Measurements from ENCODE around the gene CYP1A2.
"Not testable (repeated sequence)": the region's sequence is repeated elsewhere in the genome, so short reads cannot be mapped to it uniquely, and the experiment has no call there.

Gene CYP1A2

DNA sequence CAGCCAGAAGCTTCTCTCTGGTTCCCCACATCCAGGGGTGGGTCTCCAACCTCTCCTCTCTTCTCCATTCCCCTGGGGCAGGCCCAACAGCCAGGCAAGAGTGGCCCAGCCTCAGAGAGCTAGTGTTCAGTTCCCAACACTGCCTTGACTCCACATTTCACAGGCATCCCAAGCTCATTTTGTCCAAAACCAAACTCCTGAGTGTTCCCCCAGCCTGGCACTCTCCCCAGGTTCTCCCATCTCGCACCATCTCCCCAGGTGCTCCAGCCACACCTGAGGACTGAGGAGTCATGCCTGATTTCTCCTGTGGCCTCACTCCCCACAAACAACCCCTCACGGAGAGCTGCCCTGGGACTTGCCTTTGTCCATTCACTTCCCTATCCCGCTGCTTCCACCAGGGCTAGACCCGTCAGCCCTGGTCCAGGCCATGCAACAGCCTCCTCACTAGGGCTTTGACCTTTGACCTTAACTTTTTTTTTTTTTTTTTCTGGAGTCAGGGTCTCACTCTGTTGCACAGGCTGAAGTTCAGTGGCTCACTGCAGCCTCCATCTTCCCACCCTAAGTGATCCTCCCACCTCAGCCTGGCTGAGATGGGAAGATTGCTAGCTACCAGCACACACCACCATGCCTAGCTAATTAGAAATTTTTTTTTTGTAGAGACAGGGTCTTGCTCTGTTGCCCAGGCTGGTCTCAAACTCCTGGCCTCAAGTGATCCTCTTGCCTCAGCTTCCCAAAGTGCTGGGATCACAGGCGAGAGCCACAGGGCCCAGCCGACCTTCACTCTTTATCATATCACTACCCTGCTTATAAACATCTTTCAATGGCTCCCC is 29.3 kb downstream of the CYP1A2 start:
- DNase-seq: peak; percentile 36

DNA sequence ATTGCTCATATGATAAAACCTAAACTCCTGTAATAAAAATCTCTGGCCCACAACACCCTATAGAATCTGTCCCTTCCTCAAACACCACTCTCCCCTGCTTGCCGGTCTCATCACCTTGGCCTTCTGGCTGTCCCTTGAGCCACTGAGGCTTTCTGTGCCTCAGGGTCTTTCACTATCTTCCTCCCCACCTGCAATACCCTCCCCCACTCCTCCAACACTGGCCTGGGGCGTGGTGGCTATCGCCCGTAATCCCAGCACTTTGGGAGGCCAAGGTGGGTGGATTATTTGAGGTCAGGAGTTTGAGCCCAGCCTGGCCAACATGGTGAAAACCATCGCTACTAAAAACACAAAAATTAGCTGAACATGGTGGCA is 29.9 kb downstream of the CYP1A2 start:
- DNase-seq: no peak

DNA sequence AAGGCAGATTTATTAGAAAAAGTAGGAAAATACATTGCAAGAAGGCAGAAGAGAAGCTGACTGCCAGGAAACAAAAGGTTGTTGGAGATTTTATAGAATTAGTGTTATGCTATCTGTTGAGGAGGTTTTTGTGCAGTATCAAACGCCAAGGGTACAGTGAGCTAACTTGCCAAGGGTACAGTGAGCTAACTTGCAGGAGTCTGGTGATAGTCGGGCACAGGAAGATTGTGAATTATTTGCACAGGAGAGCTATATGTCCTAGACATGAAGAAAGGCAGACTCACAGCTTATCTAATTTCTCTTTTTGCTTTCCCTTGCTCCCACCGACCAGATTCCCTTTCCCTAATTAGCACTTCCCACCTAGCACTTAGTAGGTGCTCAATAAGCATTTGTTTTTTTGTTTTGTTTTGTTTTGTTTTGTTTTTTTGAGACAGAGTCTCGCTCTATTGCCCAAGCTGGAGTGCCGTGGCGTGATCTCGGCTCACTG is 30.6 kb downstream of the CYP1A2 start:
- DNase-seq: no peak

DNA sequence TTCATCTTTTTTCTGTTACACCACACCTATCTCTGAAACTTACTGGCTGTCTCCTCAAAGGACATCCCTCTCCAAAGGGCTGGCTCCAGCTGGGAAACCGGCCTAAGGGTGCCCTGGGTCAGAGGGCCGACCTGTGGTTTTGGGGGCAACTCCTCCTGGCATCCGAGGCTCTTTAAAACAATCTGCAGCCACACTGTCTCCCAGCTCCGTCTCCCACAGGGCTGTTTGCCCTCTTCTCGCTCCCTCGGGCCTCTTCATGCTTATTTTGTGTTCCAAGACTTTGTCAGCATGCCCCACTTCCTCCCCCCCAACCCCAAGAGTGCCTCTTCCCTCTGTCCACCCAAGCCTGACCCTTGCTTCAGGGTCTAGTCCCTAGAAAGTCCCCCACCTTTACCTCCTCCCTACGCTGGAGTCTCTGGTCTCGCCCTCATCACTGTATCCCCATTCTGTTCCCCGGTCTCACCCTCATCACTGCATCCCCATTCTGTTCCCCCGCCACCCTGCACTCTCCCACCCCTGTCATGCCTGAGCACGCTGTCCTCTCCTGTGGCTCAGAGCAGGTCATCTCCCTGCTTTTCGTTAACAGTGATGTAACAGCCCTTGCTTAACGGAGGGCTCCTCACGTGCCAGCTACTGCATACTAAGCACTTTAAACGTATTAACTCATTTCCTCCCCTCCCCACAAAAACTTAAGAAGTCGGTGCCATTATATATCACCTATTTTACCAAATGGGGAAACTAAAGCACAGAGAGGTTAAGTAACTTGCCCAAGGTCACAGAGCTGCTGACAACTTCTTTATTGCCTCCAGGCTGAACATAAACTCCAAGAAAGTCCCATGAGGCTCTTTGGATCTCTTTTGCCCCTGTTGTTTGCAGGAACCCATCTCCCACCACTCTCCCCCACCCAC is 32.1 kb downstream of the CYP1A2 start:
- DNase-seq: peak; percentile 93

DNA sequence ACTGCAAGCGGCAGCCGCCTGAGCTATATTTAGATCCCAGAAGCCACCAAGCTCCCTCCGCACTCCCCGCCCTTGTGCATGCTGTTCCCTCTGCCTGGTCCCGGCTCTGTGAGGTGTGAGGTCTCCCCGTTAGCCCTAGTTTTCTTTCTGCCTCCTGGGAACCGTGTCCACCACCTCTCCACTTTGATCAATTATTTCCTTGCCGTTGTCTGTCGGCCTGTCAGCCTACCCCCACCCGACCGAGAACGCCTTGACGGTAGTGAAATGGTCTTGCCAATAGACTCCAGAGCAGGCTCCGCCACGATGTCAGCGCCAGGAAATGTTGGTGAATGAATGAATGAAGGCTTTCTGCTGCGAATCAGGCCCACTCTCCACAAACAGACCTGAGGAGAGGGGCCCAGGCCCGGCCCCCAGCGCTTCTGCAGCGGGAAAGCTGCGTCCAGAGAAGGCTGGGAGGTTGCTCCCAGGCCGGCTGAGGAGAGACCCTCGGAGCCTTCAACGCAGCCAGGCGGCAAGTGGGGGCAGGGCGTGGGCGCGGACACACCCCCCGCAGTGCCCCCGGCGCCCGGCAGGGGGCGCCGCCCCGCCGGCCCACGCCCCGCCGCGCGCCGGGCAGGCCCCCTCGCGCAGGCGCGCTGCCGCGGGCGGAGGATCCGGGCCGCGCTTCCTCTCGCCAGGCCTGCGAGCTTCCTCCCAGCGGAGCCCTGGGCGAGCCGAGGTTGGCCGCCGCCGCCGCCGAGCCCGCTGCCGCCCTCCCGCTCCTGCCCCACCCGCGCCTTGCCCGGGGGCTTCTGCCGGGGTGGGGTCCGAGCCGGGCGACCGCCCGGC is 33.0 kb downstream of the CYP1A2 start, which contains the start of gene CSK:
CSK (plus strand) TSS at position 650 of the 828 bp plus-strand sequence. CDS start 16,218 bp downstream, outside the sequence.
- peak; percentile 61 for DNase-seq

DNA sequence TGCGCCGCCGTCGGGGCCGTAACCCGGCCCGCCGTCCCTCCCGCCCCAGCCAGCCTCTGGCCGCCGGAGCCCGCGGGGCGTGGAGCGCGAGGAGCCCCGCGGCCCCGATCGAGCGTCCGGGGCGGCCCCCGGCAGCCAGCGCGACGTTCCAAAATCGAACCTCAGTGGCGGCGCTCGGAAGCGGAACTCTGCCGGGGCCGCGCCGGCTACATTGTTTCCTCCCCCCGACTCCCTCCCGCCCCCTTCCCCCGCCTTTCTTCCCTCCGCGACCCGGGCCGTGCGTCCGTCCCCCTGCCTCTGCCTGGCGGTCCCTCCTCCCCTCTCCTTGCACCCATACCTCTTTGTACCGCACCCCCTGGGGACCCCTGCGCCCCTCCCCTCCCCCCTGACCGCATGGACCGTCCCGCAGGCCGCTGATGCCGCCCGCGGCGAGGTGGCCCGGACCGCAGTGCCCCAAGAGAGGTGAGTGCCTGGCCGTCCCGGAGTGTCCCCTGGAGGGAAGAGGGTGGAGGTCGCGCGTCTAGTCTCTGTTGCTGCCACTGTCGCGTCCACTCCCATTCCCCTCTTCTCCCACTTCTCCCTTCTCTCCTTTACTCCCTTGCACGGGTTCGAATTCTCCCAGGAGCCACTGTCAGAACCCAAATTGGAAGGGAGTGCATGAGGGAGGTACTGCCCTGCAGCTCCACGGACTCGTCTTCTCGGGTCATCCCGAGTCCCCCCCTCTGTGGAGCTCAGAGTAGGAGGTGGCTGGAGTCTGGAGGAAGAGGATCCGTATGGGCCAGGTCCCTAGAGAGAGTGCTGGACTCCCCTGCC is 33.8 kb downstream of the CYP1A2 start:
- DNase-seq: peak; percentile 22

DNA sequence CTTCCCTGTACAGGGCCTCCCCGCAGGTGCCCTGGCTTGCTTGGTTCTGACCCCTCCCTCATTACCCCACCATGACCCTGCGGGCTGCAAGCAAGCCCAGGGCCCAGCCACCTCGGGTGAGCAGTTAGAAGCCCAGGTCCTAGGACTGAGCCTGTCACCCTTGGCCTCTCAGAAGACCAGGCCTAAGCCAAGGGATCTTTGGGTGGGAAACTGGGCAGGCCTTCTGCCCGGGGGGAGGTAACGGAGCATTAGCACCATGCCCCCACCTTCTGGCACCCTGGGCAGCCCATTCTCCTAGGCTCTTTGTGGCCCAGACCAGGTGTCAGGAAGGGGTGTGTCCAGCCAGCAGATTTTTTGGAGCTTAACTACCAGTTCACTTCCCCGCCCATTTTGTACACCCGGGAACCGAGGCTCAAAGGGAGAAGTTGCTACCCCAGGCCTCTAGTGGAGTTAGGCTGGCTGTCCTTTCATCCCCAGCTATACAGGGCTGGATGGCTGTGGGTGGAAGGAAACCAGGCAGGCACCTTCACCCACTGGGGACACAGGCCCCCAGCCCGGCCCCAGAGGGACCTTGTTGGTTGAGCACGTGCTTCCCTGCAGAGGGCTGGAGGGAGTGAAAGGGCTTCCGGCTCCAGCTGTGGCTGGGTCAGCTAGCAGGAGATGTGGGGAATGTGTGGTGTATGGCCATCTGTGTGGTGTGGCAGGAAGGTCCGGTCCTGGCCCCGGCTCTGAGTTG is 34.6 kb downstream of the CYP1A2 start:
- peak; percentile 71 for DNase-seq

DNA sequence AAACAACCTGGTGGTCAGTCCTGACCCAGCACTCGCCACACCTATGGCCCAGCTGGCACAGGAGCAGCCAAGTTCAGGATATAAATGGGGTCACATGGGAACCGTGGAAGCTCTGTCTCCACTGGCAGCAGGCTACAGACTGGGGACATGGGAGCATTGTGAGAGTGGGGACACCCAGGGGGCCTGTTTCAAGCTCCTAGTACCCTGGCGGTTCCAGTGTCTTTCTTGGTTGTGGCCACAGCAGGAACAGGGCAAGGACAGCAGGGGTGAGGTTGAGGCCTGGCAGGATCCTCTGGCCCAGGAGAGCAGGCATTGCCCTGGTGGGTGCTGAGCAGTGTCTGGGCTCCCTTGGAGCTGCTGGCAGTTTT is 35.1 kb downstream of the CYP1A2 start:
- DNase-seq: peak; percentile 26

DNA sequence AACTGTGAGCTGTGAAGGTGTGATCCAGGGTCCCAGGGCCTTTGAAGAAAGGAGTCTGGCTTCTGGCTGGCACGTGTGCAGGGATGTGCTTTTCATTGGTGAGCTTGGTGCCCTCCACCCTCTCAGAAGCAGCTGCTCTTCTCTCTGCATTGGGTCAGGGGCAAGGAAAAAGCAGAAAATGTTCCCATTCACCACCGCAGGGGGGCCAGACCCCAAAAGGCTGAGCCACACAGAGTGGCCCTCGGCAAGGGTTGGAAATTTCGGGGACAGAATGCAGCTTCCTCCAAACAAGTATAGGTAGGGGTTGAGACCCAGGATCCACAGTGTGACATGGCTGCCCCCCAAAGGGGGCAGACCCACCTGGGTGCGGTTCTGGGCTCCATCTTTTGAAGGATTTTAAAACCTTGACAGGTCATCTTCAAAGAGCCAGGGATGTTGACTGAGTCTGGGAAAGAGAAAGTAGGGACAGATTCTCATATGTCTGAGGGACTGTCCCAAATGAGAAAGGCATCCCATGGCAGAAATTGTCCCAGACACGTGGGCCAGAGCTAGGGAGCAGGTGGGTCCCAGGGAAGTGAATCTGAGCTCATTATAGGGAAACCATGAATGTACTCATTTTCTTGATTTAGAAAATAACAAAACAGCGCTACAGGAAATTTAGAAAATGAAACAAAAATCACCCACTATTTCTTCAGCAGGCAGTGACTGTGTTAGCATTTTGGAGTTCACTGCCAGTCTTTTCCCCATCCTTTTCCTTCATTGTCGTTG is 36.0 kb downstream of the CYP1A2 start:
- DNase-seq: no peak

DNA sequence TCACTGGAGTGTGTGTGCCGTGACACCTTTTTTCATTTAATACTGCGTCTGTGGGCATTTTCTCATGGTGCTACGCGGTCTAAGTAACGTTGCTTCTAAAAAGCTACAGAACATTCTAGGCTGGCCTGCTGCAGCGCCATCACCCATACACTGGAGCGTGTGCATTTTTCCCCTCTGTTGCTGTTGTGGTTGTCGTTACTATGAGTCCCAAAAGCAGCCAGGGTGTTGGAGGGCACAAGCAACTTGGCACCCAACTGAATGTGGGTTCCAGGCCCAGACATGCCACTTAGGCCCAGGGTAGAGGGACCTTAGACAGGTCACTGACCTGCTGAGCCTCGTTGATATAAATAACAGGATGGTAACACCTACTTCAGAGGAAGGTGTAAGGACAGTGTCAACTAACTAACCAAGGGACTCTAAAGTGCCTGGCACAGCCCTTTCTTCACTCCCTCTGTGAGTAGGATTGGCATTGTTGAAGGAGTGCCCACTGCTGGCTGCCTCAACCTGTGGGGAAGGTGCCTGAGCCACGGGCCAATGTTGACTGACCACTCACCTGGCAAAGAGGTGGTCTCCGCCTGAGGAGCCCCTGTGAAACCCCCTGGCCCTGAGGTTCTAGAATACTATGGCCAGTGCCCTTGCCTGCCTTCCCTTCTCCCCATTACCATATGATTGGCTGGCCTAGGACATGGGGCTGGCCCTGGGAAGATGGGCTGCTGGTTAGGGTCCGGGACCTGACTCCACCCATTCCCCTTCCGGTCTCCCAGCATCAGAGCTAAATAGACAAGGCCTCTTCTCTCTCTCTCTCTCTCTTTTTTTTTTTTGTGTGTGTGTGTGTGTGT is 36.8 kb downstream of the CYP1A2 start:
- no peak for DNase-seq

DNA sequence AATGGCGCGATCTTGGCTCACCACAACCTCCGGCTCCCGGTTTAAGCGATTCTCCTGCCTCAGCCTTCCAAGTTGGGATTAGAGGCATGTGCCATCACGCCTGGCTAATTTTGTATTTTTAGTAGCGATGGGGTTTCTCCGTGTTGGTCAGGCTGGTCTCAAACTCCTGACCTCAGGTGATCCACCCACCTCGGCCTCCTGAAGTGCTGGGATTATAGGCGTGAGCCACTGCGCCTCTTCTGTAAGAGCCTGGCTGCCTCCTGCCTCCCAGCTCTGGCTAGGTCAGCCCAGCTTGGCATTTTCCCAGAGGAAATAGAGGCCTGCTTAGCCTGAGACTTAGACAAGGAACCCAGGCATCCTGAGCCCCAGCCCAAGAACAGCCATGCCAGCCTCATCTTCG is 37.4 kb downstream of the CYP1A2 start:
- not testable (repeated sequence) for DNase-seq

DNA sequence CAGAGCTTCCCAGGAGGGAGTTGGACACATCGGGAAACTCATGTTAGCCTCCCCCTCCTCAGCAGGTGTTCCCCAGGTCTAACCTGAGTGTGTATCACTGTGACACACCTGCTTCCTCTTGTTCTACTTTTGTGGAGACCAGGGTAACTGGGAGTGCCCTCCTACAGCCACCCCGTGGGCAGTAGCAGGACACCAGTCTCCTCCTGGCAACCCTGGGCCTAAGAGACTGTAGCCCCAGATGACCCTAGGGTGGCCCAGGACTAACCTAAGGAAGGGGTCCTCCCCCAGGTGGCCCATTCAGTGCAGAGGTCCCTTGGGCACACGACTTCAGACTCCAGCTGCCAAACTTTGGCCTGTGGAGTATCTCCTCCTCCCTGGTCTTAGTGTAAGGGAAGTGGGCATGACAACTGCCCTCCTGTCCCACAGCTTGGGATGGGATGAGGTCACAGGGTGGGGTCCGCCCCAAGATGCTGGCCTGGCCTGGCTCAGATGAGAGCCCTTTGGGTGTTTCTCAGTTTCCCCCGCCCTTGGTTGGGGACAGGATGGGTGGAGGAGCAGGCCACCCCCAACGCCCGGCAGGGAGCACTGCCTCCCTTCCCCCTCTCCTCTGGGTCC is 38.0 kb downstream of the CYP1A2 start:
- peak; percentile 47 for DNase-seq

DNA sequence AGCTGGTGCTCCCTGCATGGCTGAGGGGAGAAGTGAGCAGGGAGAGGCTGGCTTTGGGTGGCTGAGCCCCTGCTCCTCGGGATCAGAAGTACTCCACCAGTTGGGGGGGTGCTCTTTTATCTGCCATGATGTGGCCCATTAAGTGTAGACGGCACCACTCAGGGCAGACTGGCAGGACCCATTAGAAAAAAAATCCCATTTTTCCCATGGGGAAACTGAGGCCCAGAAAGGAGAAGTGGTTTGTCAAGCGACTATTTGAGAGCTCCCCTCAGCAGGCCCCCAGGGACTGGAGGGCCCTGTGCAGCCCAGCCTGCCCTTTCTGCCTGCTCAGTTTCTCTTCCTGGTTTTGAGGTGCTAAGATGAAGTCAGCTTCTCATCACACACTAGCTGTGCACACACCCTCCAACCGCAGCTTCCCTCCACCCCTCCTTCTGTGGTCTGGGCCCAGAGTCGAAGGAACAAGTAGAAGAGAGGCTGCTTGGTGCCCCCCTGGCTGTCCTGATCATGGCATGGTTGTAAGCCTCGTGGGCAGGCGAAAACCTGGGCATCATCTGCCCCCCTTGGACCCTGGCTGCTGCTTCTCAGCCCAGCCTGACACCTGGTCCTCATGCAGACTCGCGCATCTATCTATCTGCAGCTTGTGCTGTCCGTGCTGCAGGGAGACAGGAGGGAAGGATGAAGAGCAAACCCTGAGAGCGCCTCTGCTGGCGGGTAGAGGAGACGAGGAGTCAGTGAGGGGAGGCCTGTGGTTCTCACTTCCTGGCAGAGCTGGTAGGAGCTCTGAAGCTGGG is 38.8 kb downstream of the CYP1A2 start:
- DNase-seq: peak; percentile 99

DNA sequence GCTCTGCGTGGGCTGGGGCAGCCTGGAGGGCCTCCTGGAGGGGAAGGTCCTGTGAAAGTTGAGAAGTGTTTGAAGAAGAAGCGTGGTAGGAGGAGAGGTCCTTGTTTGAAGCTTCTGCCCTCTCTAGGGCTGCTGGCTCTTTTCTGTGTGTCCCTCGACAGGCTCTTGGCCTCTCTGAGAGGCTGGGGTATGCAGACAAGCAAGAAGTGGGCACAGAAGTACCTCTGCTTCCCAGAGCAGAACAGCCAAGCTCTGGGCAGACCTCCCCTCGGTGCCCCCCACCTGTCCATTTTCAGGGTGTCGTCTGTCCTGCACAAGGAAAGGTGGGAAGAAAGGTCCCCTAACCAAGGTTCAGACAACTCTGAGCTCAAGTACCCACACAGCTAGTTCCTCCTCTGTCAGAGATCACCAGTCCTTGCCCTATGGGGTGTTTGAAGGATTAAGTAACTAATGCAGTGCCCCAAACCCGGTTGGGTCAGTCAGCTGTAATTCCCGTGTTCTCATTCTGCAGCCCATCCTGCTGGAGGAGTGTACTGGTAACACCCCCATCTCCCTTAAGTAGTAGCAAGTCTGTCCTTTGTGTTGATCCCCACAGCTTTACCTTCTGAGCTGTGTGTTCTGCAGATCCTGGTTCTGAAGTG is 39.5 kb downstream of the CYP1A2 start:
- DNase-seq: peak; percentile 71

DNA sequence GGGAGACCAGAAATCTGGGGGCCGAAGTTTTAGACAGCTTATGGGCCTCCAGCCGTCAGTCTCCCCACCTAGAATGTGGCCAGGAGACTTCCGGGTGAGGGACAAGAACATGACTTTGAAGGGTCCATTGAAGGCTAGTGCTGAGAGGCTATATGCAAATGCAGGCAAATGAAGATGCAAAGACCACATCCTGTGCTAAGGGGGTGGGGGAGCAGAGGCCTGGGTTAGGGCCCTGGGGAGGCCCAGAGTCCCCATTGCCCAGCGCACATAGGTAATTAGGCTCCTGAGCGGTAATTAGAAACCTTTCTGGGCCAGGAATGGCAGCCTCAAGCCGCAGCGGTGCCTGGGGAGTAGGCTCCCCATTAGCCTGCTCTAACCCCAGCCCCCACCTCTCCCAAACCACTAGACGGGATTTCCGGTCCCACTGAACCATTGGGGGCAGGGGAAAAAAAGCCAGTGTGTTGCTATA is 40.1 kb downstream of the CYP1A2 start:
- DNase-seq: peak; percentile 62

DNA sequence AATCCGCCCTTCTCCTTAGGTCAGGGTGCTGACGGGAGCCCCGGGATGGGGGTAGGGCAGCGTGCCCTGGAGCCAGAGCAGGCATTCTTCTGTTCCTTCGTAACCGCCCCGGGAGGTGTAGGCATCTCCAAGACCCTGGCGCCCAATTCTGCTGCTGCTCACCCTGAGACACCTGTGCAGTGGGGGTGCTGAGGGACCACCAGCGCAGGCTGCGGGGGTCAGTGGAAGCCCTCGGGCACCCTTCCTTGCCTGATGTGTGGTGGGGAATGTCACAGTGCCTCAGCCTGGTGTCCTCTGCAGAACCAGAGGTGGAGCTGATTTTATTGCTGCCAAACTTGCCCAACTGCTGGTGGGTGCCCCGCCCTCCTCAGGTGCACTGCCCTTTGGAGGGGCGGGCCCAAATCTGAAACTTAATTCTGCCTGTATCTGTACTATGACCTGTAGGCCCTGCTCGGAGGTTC is 40.6 kb downstream of the CYP1A2 start:
- no peak for DNase-seq

DNA sequence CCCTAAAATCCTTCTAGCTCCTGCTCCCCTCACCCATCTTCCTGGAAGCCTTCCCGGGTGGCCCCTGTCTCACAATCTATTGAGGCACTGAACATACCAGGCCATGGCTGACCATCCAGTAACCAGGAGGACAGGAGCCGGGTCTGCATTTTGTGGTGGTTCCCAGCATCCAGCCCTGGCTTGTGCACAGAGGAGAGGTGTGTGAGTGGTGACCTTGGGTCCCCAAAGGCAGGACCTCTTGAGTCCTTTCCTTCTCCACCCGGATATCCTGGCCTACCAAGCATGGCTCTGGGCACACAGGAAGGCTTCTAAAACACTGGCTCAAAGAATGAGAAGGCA is 41.1 kb downstream of the CYP1A2 start:
- DNase-seq: no peak
